A549 (cell line): ENCODE measurements around the gene ELAVL1.

Source experiments
- CHD2 ChIP-seq: fragments of 150-350 bp; IDR thresholded peaks from 2 replicates; pipeline ENCODE4 v1.6.1; 2014; ENCODE audit warnings: low read length; ENCODE audit not compliant: partially characterized antibody
- POLR2AphosphoS2 ChIP-seq: conservative IDR thresholded peaks from 2 replicates; pipeline ENCODE4 v1.6.1; 2012; ENCODE audit warnings: low read length, improper control_type of control experiment, inconsistent platforms

DNA sequence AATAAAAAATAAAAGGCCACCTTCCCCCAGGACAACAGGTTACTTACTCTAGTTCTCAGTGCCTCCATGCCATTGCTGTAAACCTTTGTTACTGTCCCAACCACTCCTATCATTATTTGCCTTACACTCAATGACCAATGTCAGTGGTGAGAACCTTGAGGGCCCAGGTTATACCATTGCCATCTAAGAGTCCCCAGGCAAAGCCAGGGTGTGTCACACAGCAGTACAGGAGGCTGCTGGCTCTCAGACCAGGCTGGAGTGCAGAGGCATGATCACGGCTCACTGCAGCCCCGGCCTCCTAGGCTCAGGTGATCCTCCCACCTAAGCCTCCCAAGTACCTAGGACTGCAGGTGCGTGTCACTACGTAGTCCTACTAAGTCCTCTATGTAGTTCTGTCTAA lies 6.1 kb downstream of the ELAVL1 start:
- TF ChIP-seq CHD2 (no peak), POLR2AphosphoS2 (no peak)
